Epidermal melanocyte (primary cell): Measurements from ENCODE around the gene EYS.
"Not testable (repeated sequence)": the region's sequence is repeated elsewhere in the genome, so short reads cannot be mapped to it uniquely, and the experiment has no call there.

Experiments used
- DNase-seq: peaks from one replicate; pipeline ENCODE4 v3.0.0; 2011; ENCODE audit warnings: low spot score; ENCODE audit not compliant: insufficient read length

EYS gene

GRCh38 chr6:64257586-64257985 lies 1449.4 kb downstream of the EYS start:
- DNase-seq: no peak

DNA sequence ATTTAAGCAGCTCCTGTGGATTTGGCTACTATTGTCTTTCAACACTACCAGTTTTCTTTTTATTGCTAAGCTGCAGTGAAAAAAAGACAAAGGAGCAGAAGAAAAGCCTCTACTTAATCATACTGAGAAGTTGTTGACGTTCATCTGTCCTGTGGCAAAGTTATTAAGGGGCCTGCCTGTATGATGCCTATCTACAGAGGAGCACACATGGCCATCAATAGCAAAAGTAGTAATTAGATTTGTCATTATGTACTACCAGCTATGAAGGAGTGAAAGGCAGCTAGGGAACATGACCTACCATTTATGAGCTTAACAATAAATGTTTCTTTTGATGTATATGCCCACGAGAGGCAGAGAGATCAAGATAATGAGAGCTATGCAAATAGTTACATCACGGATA lies 1450.5 kb downstream of the EYS start:
- no peak for DNase-seq

DNA sequence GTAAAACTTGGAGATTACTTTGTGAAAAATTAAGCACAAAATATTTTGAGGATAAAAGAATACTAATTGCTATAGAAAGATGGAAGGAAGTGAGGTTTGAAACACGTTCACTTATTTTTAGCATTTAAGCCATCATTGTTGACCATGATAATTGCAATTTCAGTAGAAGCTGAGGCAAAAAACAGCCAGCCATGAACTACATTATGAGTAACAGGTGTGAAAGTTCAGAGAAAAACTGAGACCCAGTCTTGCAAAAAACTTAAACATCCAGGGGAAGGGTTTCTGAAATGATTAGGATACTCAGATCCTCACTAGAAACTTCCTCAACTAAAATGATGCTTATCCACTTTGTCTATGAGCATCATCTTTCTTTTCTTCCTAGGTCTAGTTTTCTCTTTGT lies 1452.0 kb downstream of the EYS start:
- DNase-seq: no peak

DNA sequence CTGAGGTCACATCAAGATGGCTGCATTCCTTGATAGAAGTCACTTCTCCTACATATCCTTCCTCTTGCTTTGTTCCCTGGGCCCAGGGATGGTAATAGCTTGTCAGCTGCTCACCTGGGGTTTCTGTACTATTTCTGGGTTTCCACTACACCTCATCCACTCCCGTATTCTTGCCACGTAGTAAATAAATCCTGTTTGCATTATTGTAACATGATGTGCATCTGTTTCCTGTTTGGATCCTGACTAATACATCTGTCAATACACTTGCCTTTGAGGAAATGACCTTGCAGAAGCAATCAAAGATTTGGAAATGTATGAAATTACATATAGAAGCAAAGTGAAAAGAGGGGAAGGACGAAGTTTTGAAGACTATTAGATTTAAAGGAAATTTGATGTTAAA lies 1452.5 kb downstream of the EYS start:
- DNase-seq: no peak

- no peak for DNase-seq
Measured at GRCh38 chr6:64252256-64252655, 1454.8 kb downstream of the EYS start.

DNA sequence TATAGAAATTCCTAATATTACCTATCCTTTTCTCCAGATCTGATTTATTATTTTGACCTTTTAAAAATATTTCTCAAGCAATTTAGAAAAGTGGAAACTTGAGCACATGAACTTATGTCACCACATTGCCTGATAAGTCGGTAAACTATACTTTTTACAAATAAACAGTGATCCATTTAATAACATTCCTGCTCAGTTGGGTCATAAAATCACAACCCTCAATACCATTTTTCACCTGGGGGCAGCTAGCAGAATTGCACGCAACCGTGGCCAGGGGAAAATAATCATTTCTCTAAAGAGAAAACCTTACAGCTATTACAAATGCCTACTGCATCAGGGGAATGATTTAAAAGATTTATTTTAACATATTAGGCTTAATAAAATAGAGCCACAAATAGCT lies 1456.9 kb downstream of the EYS start:
- DNase-seq: no peak

- DNase-seq: no peak
Measured at GRCh38 chr6:64249115-64249514, 1457.9 kb downstream of the EYS start.

- DNase-seq: no peak
Measured at GRCh38 chr6:64243618-64244017, 1463.4 kb downstream of the EYS start.

DNA sequence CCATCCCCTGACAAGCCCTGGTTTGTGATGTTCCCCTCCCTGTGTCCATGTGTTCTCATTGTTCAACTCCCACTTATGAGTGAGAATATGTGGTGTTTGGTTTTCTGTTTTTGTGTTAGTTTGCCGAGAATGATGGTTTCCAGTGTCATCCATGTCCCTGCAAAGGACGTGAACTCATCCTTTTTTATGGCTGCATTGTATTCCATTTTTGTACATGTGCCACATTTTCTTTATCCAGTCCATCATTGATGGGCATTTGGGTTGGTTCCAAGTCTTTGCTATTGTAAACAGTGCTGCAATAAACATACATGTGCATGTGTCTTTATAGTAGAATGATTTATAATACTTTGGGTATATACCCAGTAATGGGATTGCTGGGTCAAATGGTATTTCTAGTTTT lies 1468.1 kb downstream of the EYS start:
- DNase-seq: not testable (repeated sequence)

DNA sequence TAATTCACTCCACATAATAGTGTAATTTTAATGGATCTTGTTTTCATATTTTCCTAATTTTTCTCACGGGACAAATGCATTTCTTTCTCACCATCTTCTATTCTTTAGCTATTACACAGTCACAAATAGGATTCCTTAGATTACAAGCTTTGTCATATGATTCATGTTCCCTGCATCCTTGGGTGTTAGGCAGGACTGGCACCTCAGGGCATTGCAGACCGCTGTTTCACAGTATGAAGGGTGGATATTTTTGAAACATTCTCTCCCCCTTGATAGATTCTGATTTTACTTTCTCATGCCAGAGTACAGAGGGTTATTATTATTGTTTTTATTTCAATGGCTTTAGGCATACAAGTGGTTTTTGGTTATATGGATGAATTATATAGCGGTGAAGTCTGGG lies 1469.0 kb downstream of the EYS start:
- no peak for DNase-seq

DNA sequence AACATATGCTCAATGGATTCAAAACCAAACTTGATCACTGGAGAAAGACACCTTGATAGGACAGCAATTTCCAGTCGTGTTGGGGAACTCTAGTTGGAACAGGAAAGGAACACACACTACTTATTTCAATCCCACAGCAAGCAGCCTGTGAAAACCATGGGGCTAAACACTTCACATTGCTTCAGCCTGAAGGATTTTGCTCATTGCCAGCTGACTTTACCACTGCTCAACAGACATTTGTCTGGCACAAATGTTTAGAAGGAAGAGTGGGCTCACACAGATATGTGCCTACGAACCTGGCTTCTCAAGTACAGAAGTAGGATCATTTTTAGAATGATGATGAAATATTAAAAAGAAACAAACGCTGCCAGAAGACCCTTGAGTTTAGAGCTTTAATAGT lies 1473.3 kb downstream of the EYS start:
- no peak for DNase-seq

DNA sequence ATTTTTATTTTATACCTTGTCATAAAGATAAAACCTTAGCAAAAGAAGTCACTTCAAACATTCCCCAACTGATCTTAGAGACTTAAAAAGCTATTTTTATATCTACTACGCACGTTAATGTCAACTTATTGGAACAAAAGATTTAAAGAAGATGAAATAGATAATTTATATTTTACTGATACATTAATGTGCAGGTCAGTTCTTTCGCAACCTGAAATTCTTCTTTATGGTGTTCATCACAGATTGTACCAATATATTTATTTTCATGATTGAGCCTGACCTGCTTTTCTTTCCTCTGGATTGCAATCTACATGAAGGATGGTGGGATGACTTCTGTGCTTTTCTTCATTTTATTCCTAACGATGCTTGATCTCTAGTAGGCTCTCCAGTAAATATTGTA lies 1475.1 kb downstream of the EYS start:
- DNase-seq: no peak

DNA sequence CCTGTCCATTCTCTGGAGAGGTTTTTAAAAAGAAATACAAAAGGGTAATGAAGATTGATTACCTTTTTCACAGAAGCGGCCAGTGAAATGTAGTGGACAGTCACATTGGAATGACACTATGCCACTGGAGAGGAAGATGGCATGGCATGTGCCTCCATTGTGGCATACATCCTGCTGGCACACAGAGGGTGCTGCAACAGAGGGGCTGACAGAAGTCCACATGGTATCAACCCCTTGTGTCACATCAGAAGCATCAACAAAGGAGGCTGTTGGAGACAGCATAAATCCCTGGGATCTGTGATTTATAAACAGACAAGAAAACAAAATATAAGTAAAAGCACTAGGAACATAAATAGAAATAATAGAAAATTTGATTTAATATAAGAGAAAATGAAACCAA lies 1476.5 kb downstream of the EYS start:
- no peak for DNase-seq

DNA sequence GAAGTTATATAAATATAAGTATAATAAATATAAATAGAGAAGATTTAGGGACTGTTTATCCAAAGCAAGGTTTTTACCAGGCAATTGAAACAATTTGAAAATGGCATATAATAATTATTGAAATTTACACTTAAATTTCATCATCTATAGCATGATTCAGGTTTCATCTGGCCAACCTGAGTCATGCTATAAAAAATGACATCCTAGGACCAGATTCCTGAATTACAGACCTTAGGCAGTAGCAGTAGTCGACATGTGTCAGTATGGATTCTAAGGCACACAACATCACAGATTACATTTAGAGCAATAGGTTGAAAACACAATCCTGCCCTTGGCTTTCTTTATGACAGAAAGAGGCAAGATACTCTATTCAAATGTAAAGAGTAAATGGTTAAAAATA lies 1479.2 kb downstream of the EYS start:
- DNase-seq: no peak

GRCh38 chr6:64225503-64225902 lies 1481.5 kb downstream of the EYS start:
- no peak for DNase-seq

GRCh38 chr6:64224819-64225218 lies 1482.2 kb downstream of the EYS start:
- DNase-seq: no peak

- DNase-seq: no peak
Measured at GRCh38 chr6:64221776-64222175, 1485.2 kb downstream of the EYS start.

- no peak for DNase-seq
Measured at GRCh38 chr6:64220801-64221200, 1486.2 kb downstream of the EYS start.

DNA sequence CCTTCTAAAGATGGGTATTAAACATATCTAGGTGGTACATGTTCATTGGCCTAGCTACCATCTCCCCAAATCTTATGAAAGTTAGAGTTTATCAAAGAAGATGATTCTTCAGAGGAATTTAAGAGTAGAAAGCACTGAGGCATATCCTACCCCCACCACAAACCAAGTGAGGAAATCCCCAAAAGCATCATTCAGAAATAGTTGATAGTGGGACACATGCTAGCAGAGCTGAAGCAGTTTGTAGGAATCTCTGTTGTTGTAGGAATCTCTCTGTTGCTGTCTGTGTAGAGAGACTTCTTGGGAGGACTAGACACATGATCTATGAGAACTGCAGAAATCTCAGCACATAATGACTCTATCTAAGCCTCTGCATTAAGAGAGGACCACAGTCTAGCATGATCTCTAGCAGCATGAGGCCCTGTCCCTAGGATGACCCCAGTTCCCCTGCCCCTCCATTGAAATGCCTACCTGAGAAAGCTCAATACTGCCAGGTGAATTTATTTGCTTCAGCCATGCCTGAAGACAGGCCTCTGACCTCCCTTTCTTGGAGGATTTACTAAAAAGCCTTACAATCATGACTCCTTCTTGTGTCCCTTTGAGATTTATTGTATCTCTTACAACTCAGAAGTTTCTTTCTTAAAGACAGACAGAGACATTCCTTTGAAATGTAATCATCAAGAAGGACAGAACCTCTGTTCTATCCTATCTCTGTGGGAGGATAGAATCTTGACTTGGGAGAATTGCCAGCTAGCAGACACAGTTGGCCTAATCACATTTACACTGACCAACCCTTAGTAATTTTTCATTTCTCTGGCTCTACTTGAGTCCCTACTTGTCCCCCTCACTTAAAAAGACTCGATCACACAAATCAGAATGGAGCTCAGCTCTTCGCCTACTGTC lies 1489.1 kb downstream of the EYS start:
- DNase-seq: no peak

DNA sequence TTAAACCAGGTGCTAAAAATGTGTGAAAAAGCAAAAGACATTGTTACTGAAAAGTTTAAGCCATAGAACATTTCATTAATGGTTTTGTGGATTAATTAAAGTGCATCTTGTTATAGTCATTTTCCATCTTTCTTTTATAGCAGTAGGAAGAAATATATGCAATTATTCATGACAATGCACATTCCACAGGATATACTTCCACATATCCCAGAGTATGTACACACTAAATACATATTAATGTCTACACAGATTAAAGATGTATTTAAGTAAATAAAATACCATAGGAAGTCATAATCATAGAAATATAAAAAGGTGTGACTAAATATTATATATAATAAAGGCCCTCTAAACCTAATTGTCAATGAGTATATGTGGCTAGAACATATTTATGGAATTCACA lies 1492.7 kb downstream of the EYS start:
- no peak for DNase-seq

DNA sequence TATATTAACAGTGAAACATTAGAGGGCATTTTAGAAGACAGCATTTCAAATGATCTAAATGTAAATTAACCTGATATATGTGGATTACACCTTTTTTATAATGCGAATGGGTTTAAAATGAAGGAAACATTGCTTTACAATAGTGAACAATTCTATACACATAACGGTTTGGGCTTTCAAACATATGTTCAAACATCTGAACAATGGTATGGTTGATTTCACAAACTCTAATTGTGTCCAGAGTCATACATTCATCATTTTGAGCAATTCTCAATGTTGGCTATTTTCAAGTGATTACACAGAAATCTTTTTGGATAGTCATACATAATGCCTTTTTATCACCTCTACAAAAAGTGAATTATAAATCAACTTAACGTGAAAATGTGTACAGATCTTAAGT lies 1493.3 kb downstream of the EYS start:
- DNase-seq: no peak

DNA sequence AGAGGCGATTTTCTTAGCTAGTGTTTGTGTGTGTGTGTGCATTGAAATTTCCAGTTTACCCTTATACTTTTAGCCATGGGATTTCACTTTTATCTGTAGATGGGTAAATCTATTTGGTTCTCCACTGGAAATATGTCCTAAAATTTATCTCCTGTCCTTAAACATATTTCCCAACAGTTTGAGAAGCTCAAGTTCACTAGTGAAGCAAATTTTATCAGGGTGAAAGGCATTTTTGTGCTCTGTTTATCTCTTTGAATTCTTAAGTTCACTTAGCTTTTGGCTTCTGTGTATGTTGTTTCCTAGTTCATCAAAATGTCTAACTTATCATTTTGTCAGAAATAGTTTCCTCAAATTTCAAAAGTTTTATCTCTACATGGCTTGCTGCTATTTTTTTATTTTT lies 1509.8 kb downstream of the EYS start:
- DNase-seq: no peak

GRCh38 chr6:64186592-64186991 lies 1520.4 kb downstream of the EYS start:
- DNase-seq: no peak

DNA sequence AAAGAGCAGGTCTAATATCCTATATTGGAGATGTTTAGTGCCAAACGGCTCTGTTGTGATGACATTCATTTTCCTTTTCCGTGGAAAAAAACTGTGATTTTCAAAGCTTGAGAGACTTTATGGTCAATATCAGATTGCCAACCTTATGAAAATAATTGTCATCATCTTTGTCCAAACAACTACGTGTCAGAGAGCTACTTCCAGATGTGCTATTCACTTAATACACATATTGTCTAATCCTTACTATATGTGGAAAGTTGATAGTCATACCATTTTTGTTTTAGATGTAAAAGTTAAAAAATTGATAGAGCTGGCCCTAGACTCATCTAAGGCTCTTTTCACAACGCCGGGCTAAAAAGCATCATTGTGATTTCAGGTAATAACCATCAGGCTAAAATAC lies 1521.4 kb downstream of the EYS start:
- no peak for DNase-seq
